ENCODE measurements around the gene ZNF324. TPM values are rescaled to one million over a fixed set of nuclear protein-coding genes. Genes with fewer than 3 reads are reported as not detected.

The ZNF324 gene
- total and polyA plus RNA-seq, 9 of the 15 experiments (the other 6 are each of a cell fraction or from before 2014, with no cell fraction given): 0.92 to 16.4 (median 5.3) TPM

DNA sequence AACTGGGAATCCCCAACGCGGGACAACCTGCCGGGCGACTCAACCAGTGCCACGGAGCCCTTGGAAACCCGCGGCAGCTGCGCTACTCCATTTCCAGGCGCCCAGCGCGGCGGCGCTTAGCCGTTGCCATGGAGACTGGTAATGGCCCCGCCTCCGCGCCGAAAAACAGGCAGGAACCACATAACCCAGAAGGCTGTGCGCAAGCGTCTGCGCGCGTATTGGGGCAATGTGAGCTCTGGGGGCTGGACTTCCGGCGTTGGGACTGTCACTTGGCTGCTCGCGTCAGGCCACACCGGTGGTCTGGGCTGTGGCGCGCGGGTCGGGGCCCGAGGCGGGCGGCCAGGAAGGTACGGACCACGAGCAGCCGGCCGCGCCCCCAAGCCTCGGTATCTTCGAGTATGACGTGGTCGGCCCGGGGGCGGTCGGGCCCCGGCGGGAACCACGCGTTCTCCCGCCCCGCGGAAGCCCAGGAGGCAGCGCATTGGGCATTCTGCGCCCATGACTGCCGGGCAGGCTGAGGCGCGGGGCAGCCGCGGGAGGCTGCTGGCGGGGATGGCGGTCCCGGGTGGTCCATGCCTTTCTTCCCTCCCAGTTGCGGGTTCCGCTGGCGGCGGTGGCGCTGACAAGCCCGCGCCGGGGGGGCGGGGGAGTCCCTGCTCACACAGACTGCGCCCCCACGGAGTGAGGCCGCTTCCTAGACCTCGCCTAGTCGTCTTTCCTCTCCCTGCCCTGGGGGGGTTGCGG is 15.3 kb upstream of the ZNF324 start, which contains the start of gene ZNF324B (continued):
- TF ChIP-seq ZBTB40 (IDR thresholded peaks at IDR 0.05) (peak; percentile 95), ZBTB40 (CRISPR knock-in tag; IDR thresholded peaks at IDR 0.05) (no peak), ELF1 (tag; IDR thresholded peaks at IDR 0.05) (no peak), ZBTB11 (CRISPR knock-in tag; IDR thresholded peaks at IDR 0.05) (peak in 1 of 3 experiments; percentile 76; a peak in 2 of 6 replicates), E4F1 (CRISPR knock-in tag; IDR thresholded peaks at IDR 0.05; ENCODE audit: borderline replicate concordance) (0 out of 2 replicates have a peak, but pooled peaks have one; percentile 60)
- TF ChIP-seq, protein P1, sequence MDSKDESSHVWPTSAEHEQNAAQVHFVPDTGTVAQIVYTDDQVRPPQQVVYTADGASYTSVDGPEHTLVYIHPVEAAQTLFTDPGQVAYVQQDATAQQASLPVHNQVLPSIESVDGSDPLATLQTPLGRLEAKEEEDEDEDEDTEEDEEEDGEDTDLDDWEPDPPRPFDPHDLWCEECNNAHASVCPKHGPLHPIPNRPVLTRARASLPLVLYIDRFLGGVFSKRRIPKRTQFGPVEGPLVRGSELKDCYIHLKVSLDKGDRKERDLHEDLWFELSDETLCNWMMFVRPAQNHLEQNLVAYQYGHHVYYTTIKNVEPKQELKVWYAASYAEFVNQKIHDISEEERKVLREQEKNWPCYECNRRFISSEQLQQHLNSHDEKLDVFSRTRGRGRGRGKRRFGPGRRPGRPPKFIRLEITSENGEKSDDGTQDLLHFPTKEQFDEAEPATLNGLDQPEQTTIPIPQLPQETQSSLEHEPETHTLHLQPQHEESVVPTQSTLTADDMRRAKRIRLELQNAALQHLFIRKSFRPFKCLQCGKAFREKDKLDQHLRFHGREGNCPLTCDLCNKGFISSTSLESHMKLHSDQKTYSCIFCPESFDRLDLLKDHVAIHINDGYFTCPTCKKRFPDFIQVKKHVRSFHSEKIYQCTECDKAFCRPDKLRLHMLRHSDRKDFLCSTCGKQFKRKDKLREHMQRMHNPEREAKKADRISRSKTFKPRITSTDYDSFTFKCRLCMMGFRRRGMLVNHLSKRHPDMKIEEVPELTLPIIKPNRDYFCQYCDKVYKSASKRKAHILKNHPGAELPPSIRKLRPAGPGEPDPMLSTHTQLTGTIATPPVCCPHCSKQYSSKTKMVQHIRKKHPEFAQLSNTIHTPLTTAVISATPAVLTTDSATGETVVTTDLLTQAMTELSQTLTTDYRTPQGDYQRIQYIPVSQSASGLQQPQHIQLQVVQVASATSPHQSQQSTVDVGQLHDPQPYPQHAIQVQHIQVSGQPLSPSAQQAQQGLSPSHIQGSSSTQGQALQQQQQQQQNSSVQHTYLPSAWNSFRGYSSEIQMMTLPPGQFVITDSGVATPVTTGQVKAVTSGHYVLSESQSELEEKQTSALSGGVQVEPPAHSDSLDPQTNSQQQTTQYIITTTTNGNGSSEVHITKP (IDR thresholded peaks at IDR 0.05; ENCODE audit: partially characterized antibody): peak; percentile 34

All from K562 (cell line).